GM19035 (cell line): Measurements from ENCODE around the gene OLFML3.
"Not testable (repeated sequence)": the region's sequence is repeated elsewhere in the genome, so short reads cannot be mapped to it uniquely, and the experiment has no call there.

Experiments used
- ATAC-seq: cut with Tn5 transposase; IDR thresholded peaks from one replicate; pipeline ENCODE4 v1.9.1; 2021; ENCODE audit not compliant: unreplicated experiment

Gene OLFML3

GRCh38 chr1:113948151-113948550, 31.1 kb upstream of the OLFML3 start:
- ATAC-seq = not testable (repeated sequence)

- no peak for ATAC-seq
Observed at GRCh38 chr1:113949007-113949406, 30.3 kb upstream of the OLFML3 start.

- ATAC-seq = no peak
Observed at GRCh38 chr1:113950908-113951307, 28.4 kb upstream of the OLFML3 start.

GRCh38 chr1:113951719-113952118, 27.6 kb upstream of the OLFML3 start:
- no peak for ATAC-seq

- ATAC-seq = no peak
Observed at GRCh38 chr1:113957984-113958383, 21.3 kb upstream of the OLFML3 start.

- no peak for ATAC-seq
Observed at GRCh38 chr1:113958691-113959090, 20.6 kb upstream of the OLFML3 start.

GRCh38 chr1:113963281-113963906, 15.9 kb upstream of the OLFML3 start:
- ATAC-seq = no peak

- no peak for ATAC-seq
Observed at GRCh38 chr1:113965703-113966412, 13.4 kb upstream of the OLFML3 start.

GRCh38 chr1:113972954-113973353, 6.3 kb upstream of the OLFML3 start:
- no peak for ATAC-seq

GRCh38 chr1:113975211-113975895, 3.9 kb upstream of the OLFML3 start:
- no peak for ATAC-seq

- no peak for ATAC-seq
Observed at GRCh38 chr1:113976609-113977278, 2.5 kb upstream of the OLFML3 start.

GRCh38 chr1:113977906-113978305, 1.4 kb upstream of the OLFML3 start:
- ATAC-seq = no peak

GRCh38 chr1:113980110-113980509, 836 bp downstream of the OLFML3 start:
- ATAC-seq = no peak

- ATAC-seq = no peak
Observed at GRCh38 chr1:113981962-113982931, 3.0 kb downstream of the OLFML3 start.

- ATAC-seq = no peak
Observed at GRCh38 chr1:113982949-113983348, 3.7 kb downstream of the OLFML3 start.

GRCh38 chr1:113983391-113983790, 4.1 kb downstream of the OLFML3 start:
- no peak for ATAC-seq

- ATAC-seq = no peak
Observed at GRCh38 chr1:113983826-113984225, 4.6 kb downstream of the OLFML3 start.

GRCh38 chr1:113984710-113985109, 5.4 kb downstream of the OLFML3 start:
- no peak for ATAC-seq

GRCh38 chr1:113986802-113987201, 7.5 kb downstream of the OLFML3 start:
- no peak for ATAC-seq

GRCh38 chr1:113987259-113987658, 8.0 kb downstream of the OLFML3 start:
- no peak for ATAC-seq
